Astrocyte (in vitro differentiated cells and primary cell): Measurements from ENCODE around the gene BTBD2. TPM values are rescaled to one million over a fixed set of nuclear protein-coding genes. Genes with fewer than 3 reads are reported as not detected.
A peak's percentile ranks its signal among the peaks of the same experiment; 100 is the strongest.

Experiments used
- DNase-seq: peaks from one replicate; pipeline ENCODE4 v3.0.0-alpha.2; 2010; ENCODE audit warnings: low read depth
- FAIRE-seq: peaks from 2 replicates; lab custom pipeline; 2011; peaks lifted over from hg19 to GRCh38; lab: Jason Lieb, UNC
- H2AFZ ChIP-seq: 2 replicates; pipeline ENCODE4 v1.6.0; 2012; ENCODE audit warnings: low read depth, low read length, inconsistent platforms
- H3K27ac ChIP-seq: 2 replicates; pipeline ENCODE4 v1.5.1; 2011; ENCODE audit warnings: low read depth, low read length, inconsistent platforms
- H3K27me3 ChIP-seq: 2 replicates; pipeline ENCODE4 v1.6.0; 2011; ENCODE audit warnings: low read length, inconsistent platforms; ENCODE audit not compliant: insufficient read depth
- H3K36me3 ChIP-seq: 2 replicates; pipeline ENCODE4 v1.5.1; 2011; ENCODE audit warnings: low read length, inconsistent platforms; ENCODE audit not compliant: insufficient read depth
- H3K4me1 ChIP-seq: 2 replicates; pipeline ENCODE4 v1.5.1; 2011; ENCODE audit warnings: low read length, inconsistent platforms; ENCODE audit not compliant: insufficient read depth
- H3K4me2 ChIP-seq: 2 replicates; pipeline ENCODE4 v1.6.0; 2012; ENCODE audit warnings: low read length, inconsistent platforms
- H3K4me3 ChIP-seq: 2 replicates; pipeline ENCODE4 v1.5.1; 2011; ENCODE audit warnings: low read depth, mild to moderate bottlenecking, low read length, inconsistent platforms; ENCODE audit not compliant: insufficient read depth
- H3K79me2 ChIP-seq: 2 replicates; pipeline ENCODE4 v1.6.0; 2012; ENCODE audit warnings: mild to moderate bottlenecking, low read length, inconsistent platforms; ENCODE audit not compliant: insufficient read depth
- H3K9ac ChIP-seq: 2 replicates; pipeline ENCODE4 v1.6.0; 2012; ENCODE audit warnings: mild to moderate bottlenecking, low read length, inconsistent platforms
- H3K9me3 ChIP-seq: 2 replicates; pipeline ENCODE4 v1.5.1; 2012; ENCODE audit warnings: low read depth, mild to moderate bottlenecking, low read length, inconsistent platforms; ENCODE audit not compliant: insufficient read depth
- H4K20me1 ChIP-seq: 2 replicates; pipeline ENCODE4 v1.6.0; 2012; ENCODE audit warnings: low read length, inconsistent platforms; ENCODE audit not compliant: insufficient read depth
- H3K27ac Mint-ChIP-seq: one replicate; pipeline ENCODE4 v1.8.0; 2021; ENCODE audit warnings: mild to moderate bottlenecking, mixed read lengths; ENCODE audit not compliant: unreplicated experiment
- H3K27me3 Mint-ChIP-seq: one replicate; pipeline ENCODE4 v1.8.0; 2021; ENCODE audit warnings: low read depth, mixed read lengths; ENCODE audit not compliant: unreplicated experiment
- H3K36me3 Mint-ChIP-seq: one replicate; pipeline ENCODE4 v1.8.0; 2021; ENCODE audit warnings: low read depth, mixed read lengths; ENCODE audit not compliant: unreplicated experiment
- H3K4me1 Mint-ChIP-seq: one replicate; pipeline ENCODE4 v1.8.0; 2021; ENCODE audit warnings: low read depth, mixed read lengths; ENCODE audit not compliant: unreplicated experiment
- H3K4me3 Mint-ChIP-seq: one replicate; pipeline ENCODE4 v1.8.0; 2021; ENCODE audit warnings: mild to moderate bottlenecking, moderate library complexity, mixed read lengths; ENCODE audit not compliant: unreplicated experiment
- H3K9me3 Mint-ChIP-seq: one replicate; pipeline ENCODE4 v1.8.0; 2021; ENCODE audit warnings: mild to moderate bottlenecking, mixed read lengths; ENCODE audit not compliant: unreplicated experiment
- EZH2 ChIP-seq: IDR thresholded peaks from 2 replicates; pipeline ENCODE4 v1.6.1; 2012; ENCODE audit warnings: mild to moderate bottlenecking, low read length, inconsistent platforms; ENCODE audit not compliant: insufficient read depth
- total RNA-seq: library from RNA; stranded (reverse); gene quantifications from 2 replicates; pipeline ENCODE4 v1.2.1, GENCODE V29; 2021
- TF ChIP-seq, protein P1 (sequence below): IDR thresholded peaks from 2 replicates; pipeline ENCODE4 v1.5.1; 2011; ENCODE audit warnings: low read depth, mild to moderate bottlenecking, inconsistent platforms, low read length, moderate library complexity; ENCODE audit not compliant: insufficient read depth

Gene BTBD2
- total RNA-seq, 1 donor from 2014 or later: 53.7 TPM

DNA sequence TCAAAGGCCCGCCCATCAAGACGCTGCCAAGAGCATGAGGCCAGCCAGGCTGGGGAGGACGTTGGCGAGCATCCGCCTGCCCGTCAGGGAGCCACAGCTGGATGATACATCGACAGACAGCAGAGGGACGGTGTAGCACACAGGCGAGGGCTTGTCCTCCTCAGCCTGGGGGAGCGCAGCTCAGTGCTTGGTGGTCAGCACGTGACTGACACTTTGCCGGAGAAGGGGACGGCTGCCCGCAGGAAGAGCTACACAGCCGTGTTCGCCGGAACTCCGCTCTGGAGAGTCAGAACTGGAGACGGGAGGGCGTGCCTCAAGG lies 40.4 kb downstream of the BTBD2 start:
- TF ChIP-seq, protein P1, sequence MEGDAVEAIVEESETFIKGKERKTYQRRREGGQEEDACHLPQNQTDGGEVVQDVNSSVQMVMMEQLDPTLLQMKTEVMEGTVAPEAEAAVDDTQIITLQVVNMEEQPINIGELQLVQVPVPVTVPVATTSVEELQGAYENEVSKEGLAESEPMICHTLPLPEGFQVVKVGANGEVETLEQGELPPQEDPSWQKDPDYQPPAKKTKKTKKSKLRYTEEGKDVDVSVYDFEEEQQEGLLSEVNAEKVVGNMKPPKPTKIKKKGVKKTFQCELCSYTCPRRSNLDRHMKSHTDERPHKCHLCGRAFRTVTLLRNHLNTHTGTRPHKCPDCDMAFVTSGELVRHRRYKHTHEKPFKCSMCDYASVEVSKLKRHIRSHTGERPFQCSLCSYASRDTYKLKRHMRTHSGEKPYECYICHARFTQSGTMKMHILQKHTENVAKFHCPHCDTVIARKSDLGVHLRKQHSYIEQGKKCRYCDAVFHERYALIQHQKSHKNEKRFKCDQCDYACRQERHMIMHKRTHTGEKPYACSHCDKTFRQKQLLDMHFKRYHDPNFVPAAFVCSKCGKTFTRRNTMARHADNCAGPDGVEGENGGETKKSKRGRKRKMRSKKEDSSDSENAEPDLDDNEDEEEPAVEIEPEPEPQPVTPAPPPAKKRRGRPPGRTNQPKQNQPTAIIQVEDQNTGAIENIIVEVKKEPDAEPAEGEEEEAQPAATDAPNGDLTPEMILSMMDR: no peak
- no peak for TF ChIP-seq EZH2
- no peak overlapping the region for H3K4me3 ChIP-seq
- FAIRE-seq: no peak
- no peaks in the 10 kb centered on the region for H3K27me3 Mint-ChIP-seq
- peaks cover 65% of the 10 kb centered on the region for H4K20me1 ChIP-seq
- H3K4me1 Mint-ChIP-seq: no peaks in the 10 kb centered on the region
- no peak overlapping the region for H3K27ac Mint-ChIP-seq
- H3K9me3 Mint-ChIP-seq: no peaks in the 10 kb centered on the region
- no peak overlapping the region for H3K4me2 ChIP-seq
- H3K79me2 ChIP-seq: peaks cover 50% of the 10 kb centered on the region
- no peak overlapping the region for H3K9ac ChIP-seq
- H2AFZ ChIP-seq: no peak overlapping the region
- no peaks in the 10 kb centered on the region for H3K4me1 ChIP-seq
- DNase-seq: peak; percentile 5
- no peaks in the 10 kb centered on the region for H3K9me3 ChIP-seq
- H3K27ac ChIP-seq: no peak overlapping the region
- no peak overlapping the region for H3K4me3 Mint-ChIP-seq
- H3K27me3 ChIP-seq: no peaks in the 10 kb centered on the region
- H3K36me3 ChIP-seq: no peaks in the 10 kb centered on the region
- H3K36me3 Mint-ChIP-seq: peaks cover 7% of the 10 kb centered on the region

DNA sequence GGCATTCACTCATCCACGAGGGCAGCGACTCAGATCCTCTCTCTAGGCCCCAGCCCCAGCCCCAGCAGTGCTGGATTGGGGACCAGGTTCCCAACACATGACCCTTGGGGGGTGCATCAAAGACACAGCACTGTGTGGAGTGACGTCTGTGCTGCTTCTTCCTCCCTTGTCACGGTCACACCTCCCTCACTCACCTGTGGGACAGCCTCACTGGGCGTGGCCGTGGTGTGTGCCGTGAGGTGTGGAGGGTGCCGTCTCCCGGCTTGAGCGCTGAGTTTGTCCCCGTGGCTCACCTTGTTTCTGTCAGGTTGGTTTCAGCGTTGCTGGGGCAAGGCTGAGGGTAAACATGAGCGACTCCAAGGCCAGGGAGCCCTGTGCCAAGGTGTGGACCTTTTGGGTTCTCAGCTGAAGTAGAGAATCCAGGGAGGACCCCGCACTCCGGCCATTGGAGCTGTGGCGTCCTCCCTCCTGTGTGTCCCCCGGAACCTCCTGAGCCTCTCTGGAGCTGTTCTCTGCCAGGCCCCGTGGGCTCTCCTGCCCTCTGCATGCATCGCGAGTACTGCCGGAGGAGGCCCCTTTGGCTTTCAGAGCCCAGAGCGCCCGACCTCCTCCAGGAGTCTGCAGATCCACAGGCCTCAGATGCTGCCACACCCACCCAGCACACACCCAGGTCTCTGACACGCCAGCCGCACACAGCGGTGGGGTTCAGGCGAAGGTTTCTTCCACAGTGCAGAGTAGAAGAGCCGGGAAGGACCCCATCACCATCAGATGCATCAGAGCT lies 40.9 kb downstream of the BTBD2 start:
- Histone ChIP-seq H3K9ac (no peak overlapping the region), H3K4me1 (no peaks in the 10 kb centered on the region), H3K36me3 (no peaks in the 10 kb centered on the region), H3K9me3 (no peaks in the 10 kb centered on the region), H2AFZ (no peak overlapping the region), H3K27ac (no peak overlapping the region), H3K79me2 (peaks cover 56% of the 10 kb centered on the region), H3K27me3 (no peaks in the 10 kb centered on the region), H3K4me2 (no peak overlapping the region), H4K20me1 (peaks cover 69% of the 10 kb centered on the region), H3K4me3 (no peak overlapping the region)
- TF ChIP-seq, protein P1: no peak
- no peak for TF ChIP-seq EZH2
- peaks cover 7% of the 10 kb centered on the region for H3K36me3 Mint-ChIP-seq
- DNase-seq (no peak), FAIRE-seq (no peak)
- no peak overlapping the region for H3K4me3 Mint-ChIP-seq
- H3K27ac Mint-ChIP-seq: no peak overlapping the region
- no peaks in the 10 kb centered on the region for H3K27me3 Mint-ChIP-seq
- H3K4me1 Mint-ChIP-seq: no peaks in the 10 kb centered on the region
- no peaks in the 10 kb centered on the region for H3K9me3 Mint-ChIP-seq

GRCh38 chr19:1970806-1971502 lies 44.6 kb downstream of the BTBD2 start:
- peaks cover 65% of the 10 kb centered on the region for H3K79me2 ChIP-seq
- no peaks in the 10 kb centered on the region for H3K36me3 ChIP-seq

More at GRCh38 chr19:1970806-1971502, 44.6 kb downstream of the BTBD2 start:
- DNase-seq (no peak), FAIRE-seq (no peak)
- peaks cover 13% of the 10 kb centered on the region for H3K36me3 Mint-ChIP-seq
- H3K9me3 Mint-ChIP-seq: no peaks in the 10 kb centered on the region
- no peak for TF ChIP-seq EZH2
- TF ChIP-seq, protein P1: no peak
- no peaks in the 10 kb centered on the region for H3K4me1 ChIP-seq
- H4K20me1 ChIP-seq: peaks cover 79% of the 10 kb centered on the region
- H3K4me2 ChIP-seq: no peak overlapping the region
- no peak overlapping the region for H3K27ac ChIP-seq
- no peak overlapping the region for H3K4me3 ChIP-seq
- no peak overlapping the region for H3K9ac ChIP-seq
- H3K27me3 ChIP-seq: no peaks in the 10 kb centered on the region
- peaks cover 4% of the 10 kb centered on the region for H3K4me1 Mint-ChIP-seq
- no peaks in the 10 kb centered on the region for H3K27me3 Mint-ChIP-seq
- H3K27ac Mint-ChIP-seq: no peak overlapping the region
- H3K9me3 ChIP-seq: no peaks in the 10 kb centered on the region
- H2AFZ ChIP-seq: no peak overlapping the region
- H3K4me3 Mint-ChIP-seq: no peak overlapping the region
